NCI-H146 treated with DMSO at 0.1 percent for 48 hours (cell line): ENCODE data around the gene SSH3.

Experiments
- DNase-seq: peaks from one replicate; lab custom pipeline; 2025; ENCODE audit not compliant: unreplicated experiment; lab: John Stamatoyannopoulos, UW

SSH3 gene

DNA sequence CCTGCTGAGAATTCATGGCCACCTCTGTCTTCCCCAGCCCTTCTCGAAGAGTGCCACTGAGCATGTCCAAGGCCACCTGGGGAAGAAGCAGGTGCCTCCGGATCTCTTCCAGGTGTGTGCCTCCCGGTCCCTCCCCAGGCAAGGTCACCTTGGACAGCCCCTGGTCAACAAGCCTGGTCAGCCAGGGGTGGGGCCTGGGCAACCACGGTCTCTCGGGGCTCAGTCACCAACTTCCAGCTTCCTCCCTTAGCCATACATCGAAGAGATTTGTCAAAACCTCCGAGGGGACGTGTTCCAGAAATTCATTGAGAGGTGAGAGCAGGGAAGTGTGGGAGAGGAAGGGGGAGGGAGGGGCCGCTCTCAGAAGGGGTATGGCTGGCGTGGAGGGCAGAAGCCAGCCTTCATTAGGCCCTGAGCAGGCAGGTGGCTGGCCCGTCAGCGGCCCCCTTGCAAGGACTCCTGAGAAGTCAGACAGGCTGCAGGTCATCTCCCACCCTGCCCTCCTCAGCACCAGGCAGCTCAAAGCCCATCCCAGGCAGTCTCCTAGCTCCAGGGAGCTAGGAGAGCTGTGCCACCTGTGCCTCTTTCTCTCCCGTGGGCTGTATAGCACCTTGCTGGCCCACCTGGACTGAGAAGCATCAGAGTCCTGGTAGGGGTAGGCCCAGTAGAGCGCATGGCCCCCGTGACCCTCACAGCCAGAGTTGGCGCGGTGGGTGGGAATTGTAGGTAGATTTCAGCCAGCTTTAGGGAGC is 23.6 kb upstream of the SSH3 start:
- DNase-seq, result no peak

DNA sequence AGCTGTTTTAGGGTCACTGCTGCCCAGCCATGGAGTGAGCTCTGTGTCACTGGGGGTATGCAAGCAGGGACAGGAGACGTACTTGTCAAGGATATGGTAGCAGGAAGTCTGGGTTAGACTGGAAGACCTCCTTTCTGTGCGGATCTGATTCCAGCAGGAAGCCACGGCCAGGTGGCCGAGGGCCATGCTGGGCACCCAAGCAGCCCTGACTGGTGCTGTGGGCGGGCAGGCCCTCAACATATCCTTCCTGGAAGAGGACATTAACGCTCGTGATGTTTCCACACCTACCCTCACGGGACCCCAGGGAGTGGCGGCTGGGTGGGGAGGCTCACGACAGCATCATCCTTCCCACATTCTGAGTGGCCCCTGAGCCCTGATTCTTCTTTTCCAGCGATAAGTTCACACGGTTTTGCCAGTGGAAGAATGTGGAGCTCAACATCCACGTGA is 23.0 kb upstream of the SSH3 start:
- no peak for DNase-seq

DNA sequence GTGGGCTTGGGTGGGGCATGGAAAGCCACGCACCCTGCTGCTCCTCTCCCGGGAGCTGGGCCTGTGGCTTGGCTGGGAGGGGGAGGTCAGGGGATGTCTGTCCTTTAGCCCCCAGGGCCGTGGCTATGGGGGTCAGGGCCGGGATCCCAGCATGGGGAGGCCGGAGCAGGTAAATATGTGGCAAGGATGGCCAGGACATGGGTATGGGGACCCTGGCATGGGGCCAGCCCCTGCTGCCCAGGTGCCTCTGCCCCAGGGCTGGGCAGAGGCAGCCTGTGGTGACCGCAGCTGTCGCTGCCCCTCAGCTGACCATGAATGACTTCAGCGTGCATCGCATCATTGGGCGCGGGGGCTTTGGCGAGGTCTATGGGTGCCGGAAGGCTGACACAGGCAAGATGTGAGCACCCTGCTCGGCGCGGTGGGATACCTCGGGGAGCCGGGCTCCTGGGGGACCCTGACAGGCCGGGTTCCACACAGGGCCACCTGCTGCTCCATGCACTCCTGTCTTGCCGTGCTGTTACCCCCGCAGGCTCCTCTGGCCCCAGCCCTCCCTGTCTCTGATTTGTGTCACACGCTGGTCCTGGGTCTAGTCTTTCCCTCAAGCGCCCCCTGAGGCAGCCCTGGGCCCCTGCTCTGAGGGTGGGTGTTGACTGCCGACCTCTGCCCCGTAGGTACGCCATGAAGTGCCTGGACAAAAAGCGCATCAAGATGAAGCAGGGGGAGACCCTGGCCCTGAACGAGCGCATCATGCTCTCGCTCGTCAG is 22.4 kb upstream of the SSH3 start:
- DNase-seq, result no peak

DNA sequence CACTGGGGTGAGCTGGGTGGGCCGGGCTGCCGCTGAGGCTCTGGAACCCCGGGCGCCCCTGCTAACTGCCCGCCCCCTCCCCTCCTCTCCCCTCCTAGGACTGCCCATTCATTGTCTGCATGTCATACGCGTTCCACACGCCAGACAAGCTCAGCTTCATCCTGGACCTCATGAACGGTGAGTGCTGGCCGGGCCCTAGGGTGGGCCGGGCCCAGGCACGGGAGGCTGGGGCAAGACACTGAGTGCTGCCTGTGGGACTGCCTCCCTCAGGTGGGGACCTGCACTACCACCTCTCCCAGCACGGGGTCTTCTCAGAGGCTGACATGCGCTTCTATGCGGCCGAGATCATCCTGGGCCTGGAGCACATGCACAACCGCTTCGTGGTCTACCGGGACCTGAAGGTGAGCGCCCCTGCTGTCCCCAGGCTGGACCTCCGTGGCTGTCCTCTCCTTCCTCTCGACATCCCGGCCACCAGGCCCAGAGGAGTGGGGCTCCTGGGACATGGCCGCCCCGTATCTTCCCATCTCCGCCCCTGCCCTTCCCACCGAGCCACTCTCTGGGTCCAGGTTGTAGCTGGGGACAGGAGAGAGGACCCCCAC is 21.7 kb upstream of the SSH3 start:
- no peak for DNase-seq

DNA sequence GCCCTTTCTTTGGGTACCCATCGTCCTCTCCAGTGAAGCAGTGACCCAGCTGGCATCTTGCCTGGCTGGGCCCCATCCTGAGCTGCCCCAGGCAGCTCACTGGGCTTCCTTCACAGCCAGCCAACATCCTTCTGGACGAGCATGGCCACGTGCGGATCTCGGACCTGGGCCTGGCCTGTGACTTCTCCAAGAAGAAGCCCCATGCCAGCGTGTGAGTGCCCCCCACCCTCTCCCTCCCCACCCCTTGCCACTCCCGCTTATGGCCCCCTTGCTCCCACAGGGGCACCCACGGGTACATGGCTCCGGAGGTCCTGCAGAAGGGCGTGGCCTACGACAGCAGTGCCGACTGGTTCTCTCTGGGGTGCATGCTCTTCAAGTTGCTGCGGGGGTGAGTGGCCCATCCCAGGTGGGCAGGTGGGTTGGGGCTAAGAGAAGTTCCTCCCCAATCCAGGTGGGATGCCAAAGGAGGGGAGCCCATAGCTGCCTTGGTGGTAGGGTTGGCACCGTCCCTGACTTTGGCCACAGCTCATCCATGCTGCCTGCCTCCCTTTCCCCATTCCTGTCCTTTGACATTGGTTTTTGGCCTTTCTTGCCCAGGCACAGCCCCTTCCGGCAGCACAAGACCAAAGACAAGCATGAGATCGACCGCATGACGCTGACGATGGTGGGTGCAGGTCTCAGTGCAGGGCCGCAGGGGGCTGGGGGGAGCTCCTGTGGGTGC is 21.0 kb upstream of the SSH3 start:
- DNase-seq, result no peak

DNA sequence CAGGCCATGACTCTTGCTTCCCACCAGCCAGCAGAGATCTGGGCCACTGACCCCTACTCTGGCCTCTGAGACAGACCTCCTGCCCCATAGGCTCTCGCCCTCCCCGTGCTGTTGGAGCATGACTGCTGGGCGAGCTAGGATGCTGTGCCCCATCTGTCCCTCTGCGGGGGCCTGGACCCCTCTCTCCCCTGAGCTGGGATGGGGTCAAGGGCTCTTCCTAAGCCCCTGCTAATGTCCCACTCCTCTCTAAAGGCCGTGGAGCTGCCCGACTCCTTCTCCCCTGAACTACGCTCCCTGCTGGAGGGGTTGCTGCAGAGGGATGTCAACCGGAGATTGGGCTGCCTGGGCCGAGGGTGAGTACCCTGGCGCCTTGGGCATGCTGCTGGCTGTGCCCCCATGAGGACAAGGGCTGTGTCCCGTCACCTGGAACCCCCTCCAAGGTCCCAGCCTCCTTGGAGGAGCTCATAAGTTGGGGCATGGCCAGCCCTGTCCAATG is 20.4 kb upstream of the SSH3 start:
- DNase-seq, result no peak

DNA sequence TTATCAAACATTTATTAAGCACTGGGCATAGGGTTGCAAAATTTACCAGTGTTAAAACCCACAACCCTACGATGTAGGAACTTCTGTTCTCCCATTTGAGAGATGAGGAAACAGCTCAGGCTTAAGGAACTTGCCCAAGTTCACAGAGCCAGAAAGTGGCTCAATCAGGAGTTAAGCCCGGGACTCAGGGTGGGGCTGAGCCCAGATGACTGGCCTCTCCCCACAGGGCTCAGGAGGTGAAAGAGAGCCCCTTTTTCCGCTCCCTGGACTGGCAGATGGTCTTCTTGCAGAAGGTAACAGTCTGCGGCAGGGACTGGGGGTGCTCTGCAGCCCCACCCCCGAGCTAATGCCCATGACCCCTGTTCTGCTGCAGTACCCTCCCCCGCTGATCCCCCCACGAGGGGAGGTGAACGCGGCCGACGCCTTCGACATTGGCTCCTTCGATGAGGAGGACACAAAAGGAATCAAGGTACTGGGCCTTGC is 19.8 kb upstream of the SSH3 start:
- no peak for DNase-seq

DNA sequence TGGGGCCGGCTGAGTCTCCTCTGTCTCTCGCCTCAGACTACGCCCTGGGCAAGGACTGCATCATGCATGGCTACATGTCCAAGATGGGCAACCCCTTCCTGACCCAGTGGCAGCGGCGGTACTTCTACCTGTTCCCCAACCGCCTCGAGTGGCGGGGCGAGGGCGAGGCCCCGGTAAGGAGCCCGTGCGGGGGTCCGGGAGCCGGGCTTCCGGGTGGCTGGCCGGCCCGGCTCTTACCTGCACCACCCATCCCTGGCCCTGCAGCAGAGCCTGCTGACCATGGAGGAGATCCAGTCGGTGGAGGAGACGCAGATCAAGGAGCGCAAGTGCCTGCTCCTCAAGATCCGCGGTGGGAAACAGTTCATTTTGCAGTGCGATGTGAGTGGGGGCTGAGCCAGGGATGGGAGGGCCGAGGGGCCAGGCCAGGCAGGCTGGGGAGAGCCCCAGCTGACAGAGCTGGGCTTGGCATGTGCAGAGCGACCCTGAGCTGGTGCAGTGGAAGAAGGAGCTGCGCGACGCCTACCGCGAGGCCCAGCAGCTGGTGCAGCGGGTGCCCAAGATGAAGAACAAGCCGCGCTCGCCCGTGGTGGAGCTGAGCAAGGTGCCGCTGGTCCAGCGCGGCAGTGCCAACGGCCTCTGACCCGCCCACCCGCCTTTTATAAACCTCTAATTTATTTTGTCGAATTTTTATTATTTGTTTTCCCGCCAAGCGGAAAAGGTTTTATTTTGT is 18.4 kb upstream of the SSH3 start:
- DNase-seq, result no peak

DNA sequence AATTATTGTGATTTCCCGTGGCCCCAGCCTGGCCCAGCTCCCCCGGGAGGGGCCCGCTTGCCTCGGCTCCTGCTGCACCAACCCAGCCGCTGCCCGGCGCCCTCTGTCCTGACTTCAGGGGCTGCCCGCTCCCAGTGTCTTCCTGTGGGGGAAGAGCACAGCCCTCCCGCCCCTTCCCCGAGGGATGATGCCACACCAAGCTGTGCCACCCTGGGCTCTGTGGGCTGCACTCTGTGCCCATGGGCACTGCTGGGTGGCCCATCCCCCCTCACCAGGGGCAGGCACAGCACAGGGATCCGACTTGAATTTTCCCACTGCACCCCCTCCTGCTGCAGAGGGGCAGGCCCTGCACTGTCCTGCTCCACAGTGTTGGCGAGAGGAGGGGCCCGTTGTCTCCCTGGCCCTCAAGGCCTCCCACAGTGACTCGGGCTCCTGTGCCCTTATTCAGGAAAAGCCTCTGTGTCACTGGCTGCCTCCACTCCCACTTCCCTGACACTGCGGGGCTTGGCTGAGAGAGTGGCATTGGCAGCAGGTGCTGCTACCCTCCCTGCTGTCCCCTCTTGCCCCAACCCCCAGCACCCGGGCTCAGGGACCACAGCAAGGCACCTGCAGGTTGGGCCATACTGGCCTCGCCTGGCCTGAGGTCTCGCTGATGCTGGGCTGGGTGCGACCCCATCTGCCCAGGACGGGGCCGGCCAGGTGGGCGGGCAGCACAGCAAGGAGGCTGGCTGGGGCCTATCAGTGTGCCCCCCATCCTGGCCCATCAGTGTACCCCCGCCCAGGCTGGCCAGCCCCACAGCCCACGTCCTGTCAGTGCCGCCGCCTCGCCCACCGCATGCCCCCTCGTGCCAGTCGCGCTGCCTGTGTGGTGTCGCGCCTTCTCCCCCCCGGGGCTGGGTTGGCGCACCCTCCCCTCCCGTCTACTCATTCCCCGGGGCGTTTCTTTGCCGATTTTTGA is 17.5 kb upstream of the SSH3 start:
- DNase-seq, result no peak

DNA sequence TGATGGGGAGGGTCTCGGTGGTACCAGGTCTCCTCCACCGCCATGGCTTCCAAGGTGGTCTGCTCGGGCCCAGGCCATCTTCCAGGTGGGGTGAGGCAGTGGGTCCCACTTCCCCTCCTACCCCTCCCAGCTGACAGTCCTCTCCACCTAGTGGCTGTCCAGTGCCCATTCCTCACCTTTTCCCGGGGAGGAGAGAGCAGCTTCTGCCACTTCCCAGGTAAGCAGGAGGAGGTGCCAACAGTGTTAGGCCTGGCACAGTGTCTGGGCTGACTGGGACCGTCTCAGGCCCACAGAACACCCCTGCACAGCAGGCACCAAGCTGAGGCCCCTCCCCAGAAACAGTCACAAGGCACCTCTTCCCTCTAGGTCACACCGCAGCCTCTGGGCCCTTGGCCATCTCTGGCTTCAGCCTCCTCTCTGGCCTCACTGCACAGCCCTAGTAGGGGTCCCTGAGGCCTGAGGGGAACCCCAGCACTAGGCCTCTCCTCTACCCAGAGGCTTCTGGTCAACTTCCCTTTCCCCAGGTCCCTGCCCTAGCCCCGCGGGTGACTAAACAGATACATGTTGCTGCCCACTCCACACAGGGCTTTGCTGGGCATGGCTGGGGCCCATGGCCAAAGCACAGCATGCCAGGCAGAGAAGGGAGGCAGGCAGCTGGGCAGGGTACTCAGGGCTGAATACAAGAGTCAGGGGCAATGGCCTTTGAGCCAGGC is 16.6 kb upstream of the SSH3 start:
- DNase-seq, result no peak

DNA sequence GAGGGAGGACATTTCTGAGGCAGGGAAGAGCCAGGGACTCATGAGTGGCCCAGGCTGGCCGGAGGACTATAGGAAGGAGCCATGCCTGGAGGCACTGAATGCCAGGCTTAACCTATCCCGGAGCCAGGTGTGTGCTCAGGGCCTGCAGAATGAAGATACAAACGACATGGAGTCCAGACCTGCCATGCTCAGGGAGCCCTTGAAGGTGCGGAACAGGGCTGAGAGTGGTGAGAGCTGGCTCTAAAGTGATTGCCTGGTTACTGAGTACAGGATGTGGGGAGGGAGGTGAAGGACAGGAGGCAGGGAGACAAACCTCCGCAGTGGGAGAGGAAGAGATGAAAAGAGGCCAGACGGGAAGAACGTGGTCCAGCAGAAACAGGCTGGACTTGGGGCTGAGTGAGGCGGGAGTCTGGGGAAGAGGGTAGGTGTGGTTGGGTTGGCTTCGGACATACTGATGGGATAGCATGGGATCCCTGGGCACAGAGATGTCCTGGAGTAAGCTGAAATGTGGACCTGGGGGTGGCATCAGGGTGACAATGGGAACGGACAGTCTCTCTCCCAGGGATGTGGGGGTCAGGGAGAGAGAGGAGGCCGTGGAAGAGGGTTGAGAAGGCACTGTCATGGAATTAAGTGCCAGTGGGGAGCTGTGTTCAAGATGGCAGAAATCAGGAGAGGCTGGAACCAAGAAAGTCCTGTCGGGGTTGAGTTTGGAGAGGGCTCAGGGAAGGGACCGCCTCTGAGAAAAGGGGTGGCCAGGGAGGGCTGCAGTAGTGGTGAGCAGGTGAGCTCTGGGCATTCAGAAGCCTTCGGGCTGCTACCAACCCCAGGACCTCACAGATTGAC is 15.8 kb upstream of the SSH3 start:
- DNase-seq, result no peak

DNA sequence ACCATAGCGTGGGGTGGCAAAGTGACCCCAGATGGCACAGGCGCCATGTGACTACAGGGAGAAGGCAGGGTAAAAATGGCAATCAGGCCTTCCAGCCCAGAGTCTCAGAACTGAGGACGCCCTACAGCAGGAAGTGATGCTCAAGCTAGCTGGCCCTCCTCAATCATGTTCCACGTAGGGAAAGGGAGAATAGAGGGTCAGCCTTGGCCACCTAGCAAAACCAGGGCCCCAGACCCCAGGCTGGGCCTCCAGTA is 15.2 kb upstream of the SSH3 start:
- DNase-seq, result no peak

DNA sequence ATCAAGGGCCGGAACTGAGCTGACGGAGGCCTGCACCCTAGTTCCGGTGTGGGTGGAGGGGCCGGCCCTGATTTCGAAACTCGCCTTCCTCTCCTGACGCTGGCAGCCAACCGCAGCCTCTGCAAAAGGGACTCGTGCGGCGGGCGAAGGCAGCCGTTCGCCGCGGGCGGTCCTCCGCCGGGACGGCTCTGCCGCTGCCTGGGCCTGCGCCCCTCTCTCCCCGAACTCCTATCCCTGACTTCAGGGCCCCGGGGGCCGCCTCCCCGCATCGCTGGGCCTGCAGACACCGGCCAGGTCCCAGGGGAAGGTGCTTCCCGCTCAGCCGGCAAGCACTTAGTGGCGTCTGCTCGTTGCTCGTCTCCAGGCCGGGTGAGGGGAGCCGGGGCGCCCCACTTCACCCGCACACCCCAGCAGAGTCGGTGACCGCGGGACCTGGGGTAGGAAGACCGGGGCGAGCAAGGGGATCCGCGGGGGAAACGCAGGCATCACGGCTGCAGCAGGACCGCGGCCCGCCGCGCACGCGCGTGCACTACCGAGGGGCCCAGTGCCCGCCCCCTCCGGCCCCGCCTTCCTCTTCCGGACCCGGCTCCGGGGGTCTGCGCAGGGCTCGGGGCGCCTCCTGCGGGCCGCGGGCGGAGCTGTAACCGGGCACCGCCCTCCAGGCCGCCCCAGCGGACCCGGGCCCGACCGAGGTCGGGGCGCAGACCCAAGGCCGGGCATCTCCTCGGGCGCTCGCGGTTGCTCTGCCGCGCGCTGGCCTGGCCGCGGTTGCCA is 14.7 kb upstream of the SSH3 start:
- peak; percentile 90 for DNase-seq

DNA sequence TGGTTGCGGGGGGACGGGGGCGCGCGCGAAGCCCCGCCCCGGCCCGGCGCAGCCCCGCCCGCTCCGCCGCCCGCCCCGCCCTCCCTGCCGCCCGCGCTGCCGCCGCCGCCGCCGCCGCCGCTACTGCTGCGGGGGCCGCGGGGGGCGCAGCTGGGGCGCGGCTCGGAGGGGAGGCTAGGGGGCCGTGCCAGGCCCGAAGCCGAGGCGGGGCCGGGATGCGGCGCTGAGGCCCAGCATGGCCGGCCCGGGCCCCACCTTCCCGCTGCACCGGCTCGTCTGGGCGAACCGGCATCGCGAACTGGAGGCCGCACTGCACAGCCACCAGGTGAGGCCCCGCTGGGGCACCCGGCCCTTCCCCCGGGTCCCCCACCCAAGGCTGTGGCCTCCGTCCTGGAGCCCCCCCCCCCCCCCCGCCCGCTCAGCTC is 14.1 kb upstream of the SSH3 start, which contains the start of gene ANKRD13D:
Gene ANKRD13D (plus strand): TSS at position 78 of the 425 bp plus-strand sequence. CDS start 158 bp downstream, at position 236.
- DNase-seq, result no peak

DNA sequence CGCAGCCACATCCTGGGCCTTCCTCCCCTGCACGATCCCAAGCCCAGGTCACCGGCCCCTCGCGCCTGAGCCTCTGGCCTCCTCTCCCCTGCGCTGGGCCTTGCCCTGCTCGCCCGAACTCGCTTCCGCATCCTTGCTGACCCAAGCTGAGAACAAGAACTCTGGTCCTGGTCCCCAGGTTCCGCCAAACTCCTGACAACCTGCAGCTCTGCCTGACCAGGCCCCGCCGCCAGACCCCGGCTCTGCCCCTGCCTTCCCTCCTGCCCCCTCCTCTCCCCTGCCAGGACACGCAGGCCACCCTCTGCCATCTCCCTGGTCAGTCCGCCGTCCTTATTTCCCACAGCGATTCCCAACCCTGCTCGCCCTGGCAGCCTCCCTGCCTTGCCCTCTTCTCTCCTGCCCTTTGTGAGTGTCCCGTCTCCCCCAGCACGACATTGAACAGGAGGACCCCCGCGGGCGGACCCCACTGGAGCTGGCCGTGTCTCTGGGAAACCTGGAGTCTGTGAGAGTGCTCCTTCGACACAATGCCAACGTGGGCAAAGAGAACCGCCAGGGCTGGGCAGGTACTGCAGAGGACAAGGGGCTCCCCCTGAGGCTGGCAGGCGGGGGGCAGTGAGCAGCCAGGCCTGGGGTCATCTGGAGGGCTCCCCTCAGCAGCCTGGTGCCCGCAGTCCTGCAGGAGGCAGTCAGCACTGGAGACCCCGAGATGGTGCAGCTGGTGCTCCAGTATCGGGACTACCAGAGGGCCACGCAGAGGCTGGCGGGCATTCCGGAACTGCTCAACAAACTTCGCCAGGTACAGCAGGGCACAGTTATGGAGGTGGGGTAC is 13.5 kb upstream of the SSH3 start:
- peak; percentile 54 for DNase-seq

DNA sequence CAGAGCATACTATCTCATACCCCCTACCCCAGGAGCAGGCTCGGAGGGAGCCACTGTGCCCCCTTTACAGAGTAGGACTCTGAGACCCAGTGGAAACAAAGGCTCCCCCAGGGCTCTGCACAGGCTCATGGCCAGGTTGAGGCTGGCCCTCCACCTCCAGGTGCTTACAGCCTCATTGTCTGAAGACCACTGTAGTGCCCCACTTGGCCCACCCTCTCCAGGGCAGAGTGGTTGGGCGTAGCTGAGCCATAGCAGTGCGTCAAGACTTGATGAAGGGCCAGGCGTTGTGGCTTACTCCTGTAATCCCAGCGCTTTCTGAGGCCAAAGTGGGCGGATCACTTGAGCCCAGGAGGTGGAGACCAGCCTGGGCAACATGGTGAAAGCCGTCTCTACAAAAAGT is 12.5 kb upstream of the SSH3 start:
- DNase-seq, result no peak
